DMS153 (cell line): ENCODE measurements around the gene LRRC7.
"Not testable (repeated sequence)": the region's sequence is repeated elsewhere in the genome, so short reads cannot be mapped to it uniquely, and the experiment has no call there.

ENCODE experiments used
- DNase-seq: peaks from one replicate; lab custom pipeline; 2025; lab: John Stamatoyannopoulos, UW

Gene LRRC7

GRCh38 chr1:69888016-69888415, 320.3 kb downstream of the LRRC7 start:
- DNase-seq, result not testable (repeated sequence)

GRCh38 chr1:69888657-69889056, 320.9 kb downstream of the LRRC7 start:
- no peak for DNase-seq

- no peak for DNase-seq
Observed at GRCh38 chr1:69898403-69898947, 330.8 kb downstream of the LRRC7 start.

- DNase-seq, result no peak
Observed at GRCh38 chr1:69911301-69911801, 343.6 kb downstream of the LRRC7 start.

GRCh38 chr1:69913977-69914376, 346.3 kb downstream of the LRRC7 start:
- DNase-seq, result no peak

GRCh38 chr1:69914976-69915765, 347.4 kb downstream of the LRRC7 start:
- DNase-seq, result no peak

GRCh38 chr1:69919129-69919921, 351.6 kb downstream of the LRRC7 start:
- no peak for DNase-seq

GRCh38 chr1:69919922-69920273, 352.2 kb downstream of the LRRC7 start:
- no peak for DNase-seq

- DNase-seq, result no peak
Observed at GRCh38 chr1:69920426-69920825, 352.7 kb downstream of the LRRC7 start.

- DNase-seq, result no peak
Observed at GRCh38 chr1:69921486-69921885, 353.8 kb downstream of the LRRC7 start.

- not testable (repeated sequence) for DNase-seq
Observed at GRCh38 chr1:69928234-69928633, 360.5 kb downstream of the LRRC7 start.

GRCh38 chr1:69929308-69930057, 361.8 kb downstream of the LRRC7 start:
- DNase-seq, result no peak

GRCh38 chr1:69930396-69930795, 362.7 kb downstream of the LRRC7 start:
- no peak for DNase-seq

GRCh38 chr1:69932760-69933159, 365.0 kb downstream of the LRRC7 start:
- DNase-seq, result no peak

- DNase-seq, result no peak
Observed at GRCh38 chr1:69940231-69940630, 372.5 kb downstream of the LRRC7 start.

- no peak for DNase-seq
Observed at GRCh38 chr1:69940816-69941215, 373.1 kb downstream of the LRRC7 start.

GRCh38 chr1:69943030-69943429, 375.3 kb downstream of the LRRC7 start:
- no peak for DNase-seq

- no peak for DNase-seq
Observed at GRCh38 chr1:69946935-69947334, 379.2 kb downstream of the LRRC7 start.

GRCh38 chr1:69947837-69948236, 380.1 kb downstream of the LRRC7 start:
- DNase-seq, result no peak

- DNase-seq, result no peak
Observed at GRCh38 chr1:69952676-69953075, 385.0 kb downstream of the LRRC7 start.

GRCh38 chr1:69962452-69962851, 394.7 kb downstream of the LRRC7 start:
- not testable (repeated sequence) for DNase-seq

- DNase-seq, result no peak
Observed at GRCh38 chr1:69967245-69967766, 399.6 kb downstream of the LRRC7 start.
